Measurements from ENCODE around the gene CARMIL1. TPM values are rescaled to one million over a fixed set of nuclear protein-coding genes. Genes with fewer than 3 reads are reported as not detected.

Gene CARMIL1
- total RNA-seq, 1 donor from 2014 or later, result 86.3 TPM

GRCh38 chr6:25478973-25479372, 199.8 kb downstream of the CARMIL1 start:
- no peak for DNase-seq (ENCODE audit: low spot score, unreplicated experiment)
- no peaks in the 10 kb centered on the region for H3K9me3 Mint-ChIP-seq (ENCODE audit: low read depth)
- peak overlapping the region; percentile 29 for H3K27ac Mint-ChIP-seq
- no peak for TF ChIP-seq CTCF (IDR thresholded peaks at IDR 0.05; ENCODE audit: unreplicated experiment)
- no peak overlapping the region for H3K4me3 Mint-ChIP-seq (ENCODE audit: low read depth)
- H3K36me3 Mint-ChIP-seq (ENCODE audit: insufficient read depth), result peaks cover 50% of the 10 kb centered on the region
- H3K27me3 Mint-ChIP-seq, result no peaks in the 10 kb centered on the region
- H3K4me1 Mint-ChIP-seq (ENCODE audit: low read depth), result peaks cover 12% of the 10 kb centered on the region

GRCh38 chr6:25481267-25481666, 202.1 kb downstream of the CARMIL1 start:
- no peaks in the 10 kb centered on the region for H3K27me3 Mint-ChIP-seq
- H3K27ac Mint-ChIP-seq, result no peak overlapping the region
- no peak overlapping the region for H3K4me3 Mint-ChIP-seq (ENCODE audit: low read depth)
- H3K36me3 Mint-ChIP-seq (ENCODE audit: insufficient read depth), result peaks cover 40% of the 10 kb centered on the region
- H3K4me1 Mint-ChIP-seq (ENCODE audit: low read depth), result peaks cover 13% of the 10 kb centered on the region
- TF ChIP-seq CTCF (IDR thresholded peaks at IDR 0.05; ENCODE audit: unreplicated experiment), result no peak
- no peaks in the 10 kb centered on the region for H3K9me3 Mint-ChIP-seq (ENCODE audit: low read depth)
- DNase-seq (ENCODE audit: low spot score, unreplicated experiment), result no peak

GRCh38 chr6:25482996-25483395, 203.8 kb downstream of the CARMIL1 start:
- no peak for TF ChIP-seq CTCF (IDR thresholded peaks at IDR 0.05; ENCODE audit: unreplicated experiment)
- DNase-seq (ENCODE audit: low spot score, unreplicated experiment), result no peak
- H3K27ac Mint-ChIP-seq, result no peak overlapping the region
- no peak overlapping the region for H3K4me3 Mint-ChIP-seq (ENCODE audit: low read depth)
- no peaks in the 10 kb centered on the region for H3K9me3 Mint-ChIP-seq (ENCODE audit: low read depth)
- H3K36me3 Mint-ChIP-seq (ENCODE audit: insufficient read depth), result peaks cover 38% of the 10 kb centered on the region
- no peaks in the 10 kb centered on the region for H3K27me3 Mint-ChIP-seq
- H3K4me1 Mint-ChIP-seq (ENCODE audit: low read depth), result peaks cover 18% of the 10 kb centered on the region

GRCh38 chr6:25483943-25484342, 204.8 kb downstream of the CARMIL1 start:
- H3K4me1 Mint-ChIP-seq (ENCODE audit: low read depth), result peaks cover 18% of the 10 kb centered on the region
- H3K27ac Mint-ChIP-seq, result peak overlapping the region; percentile 78
- H3K4me3 Mint-ChIP-seq (ENCODE audit: low read depth), result no peak overlapping the region
- no peaks in the 10 kb centered on the region for H3K27me3 Mint-ChIP-seq
- H3K36me3 Mint-ChIP-seq (ENCODE audit: insufficient read depth), result peaks cover 38% of the 10 kb centered on the region
- TF ChIP-seq CTCF (IDR thresholded peaks at IDR 0.05; ENCODE audit: unreplicated experiment), result no peak
- DNase-seq (ENCODE audit: low spot score, unreplicated experiment), result no peak
- no peaks in the 10 kb centered on the region for H3K9me3 Mint-ChIP-seq (ENCODE audit: low read depth)

- DNase-seq (ENCODE audit: low spot score, unreplicated experiment), result no peak
- no peaks in the 10 kb centered on the region for H3K27me3 Mint-ChIP-seq
- no peak overlapping the region for H3K27ac Mint-ChIP-seq
- no peaks in the 10 kb centered on the region for H3K9me3 Mint-ChIP-seq (ENCODE audit: low read depth)
- peaks cover 19% of the 10 kb centered on the region for H3K4me1 Mint-ChIP-seq (ENCODE audit: low read depth)
- no peak for TF ChIP-seq CTCF (IDR thresholded peaks at IDR 0.05; ENCODE audit: unreplicated experiment)
- H3K36me3 Mint-ChIP-seq (ENCODE audit: insufficient read depth), result peaks cover 37% of the 10 kb centered on the region
- H3K4me3 Mint-ChIP-seq (ENCODE audit: low read depth), result no peak overlapping the region
These were observed 205.7 kb downstream of the CARMIL1 start for GRCh38 chr6:25484900-25485299.

All from progenitor cell of endocrine pancreas (in vitro differentiated cells).